ENCODE results near the gene PIK3C2G.

Gene PIK3C2G

DNA sequence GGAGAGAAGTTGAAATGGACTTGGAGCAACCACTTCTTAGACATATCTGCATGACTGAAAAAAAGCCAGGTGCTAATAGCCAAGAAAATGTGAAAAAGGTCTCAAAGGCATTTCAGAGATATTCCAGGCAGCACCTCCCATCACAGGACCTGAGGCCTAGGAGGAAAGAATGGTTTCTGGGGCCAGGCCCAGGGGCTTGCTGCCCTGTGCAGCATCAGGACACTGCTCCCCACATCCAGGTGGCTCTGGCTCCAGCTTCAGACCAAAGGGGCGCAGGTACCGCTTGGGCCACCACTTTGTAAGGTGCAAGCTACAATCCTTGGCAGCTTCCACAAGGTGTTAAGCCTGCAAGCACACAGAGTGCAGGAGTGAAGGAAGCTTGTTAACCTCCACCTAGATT, 114.3 kb downstream of the PIK3C2G start:
- H2BK120ac ChIP-seq (ENCODE audit: low read depth, low read length) = no peak overlapping the region
- H3K4ac ChIP-seq (ENCODE audit: low read depth in 1 of 2, low read length in 2 of 2) = no peak overlapping the region
- H2AK5ac ChIP-seq (ENCODE audit: low read length, severe bottlenecking) = no peak overlapping the region
- no peak overlapping the region for H2BK12ac ChIP-seq (ENCODE audit: low read length in 2 of 2)
- no peaks in the 10 kb centered on the region for H3K36me3 ChIP-seq (ENCODE audit: control insufficient read depth in 1 of 2, insufficient read depth in 2 of 2, low read depth in 1 of 2, low read length in 2 of 2)
- no peak overlapping the region for H3K18ac ChIP-seq (ENCODE audit: low read depth in 1 of 2, low read length in 2 of 2)
- no peaks in the 10 kb centered on the region for H3K4me1 ChIP-seq (ENCODE audit: control insufficient read depth, insufficient read depth, low read depth, low read length)
- no peak overlapping the region for H3K9ac ChIP-seq (ENCODE audit: low read length)
- no peaks in the 10 kb centered on the region for H3K27me3 ChIP-seq (ENCODE audit: control insufficient read depth in 1 of 2, insufficient read depth in 1 of 2, low read length in 2 of 2)
- no peak overlapping the region for H4K91ac ChIP-seq (ENCODE audit: low read length)
- no peak overlapping the region for H3K14ac ChIP-seq (ENCODE audit: low read length in 2 of 2)
- H2AFZ ChIP-seq (ENCODE audit: low read depth, low read length) = no peak overlapping the region
- H3K4me2 ChIP-seq (ENCODE audit: low read length, poor library complexity, severe bottlenecking) = no peak overlapping the region
- peaks cover 20% of the 10 kb centered on the region for H3K9me3 ChIP-seq (ENCODE audit: control insufficient read depth, low read length)
- no peak overlapping the region for H3K27ac ChIP-seq (ENCODE audit: low read length, poor library complexity, severe bottlenecking)
- H3K79me1 ChIP-seq (replicated peaks; ENCODE audit: low read length, poor library complexity, severe bottlenecking) = no peaks in the 10 kb centered on the region
- no peak overlapping the region for H4K8ac ChIP-seq (ENCODE audit: low read length)
- no peak overlapping the region for H3K23ac ChIP-seq (ENCODE audit: low read length in 2 of 2)
- WGBS = 96% methylated on average over 2 of the region's 2 CpGs
- H2BK5ac ChIP-seq (ENCODE audit: low read depth, low read length, poor library complexity, severe bottlenecking) = no peak overlapping the region
- DNase-seq = no peak
- H2BK15ac ChIP-seq (ENCODE audit: low read depth, poor library complexity, severe bottlenecking) = no peak overlapping the region
- no peak overlapping the region for H3K4me3 ChIP-seq (ENCODE audit: insufficient read depth in 1 of 2, low read depth in 1 of 2, low read length in 2 of 2)

DNA sequence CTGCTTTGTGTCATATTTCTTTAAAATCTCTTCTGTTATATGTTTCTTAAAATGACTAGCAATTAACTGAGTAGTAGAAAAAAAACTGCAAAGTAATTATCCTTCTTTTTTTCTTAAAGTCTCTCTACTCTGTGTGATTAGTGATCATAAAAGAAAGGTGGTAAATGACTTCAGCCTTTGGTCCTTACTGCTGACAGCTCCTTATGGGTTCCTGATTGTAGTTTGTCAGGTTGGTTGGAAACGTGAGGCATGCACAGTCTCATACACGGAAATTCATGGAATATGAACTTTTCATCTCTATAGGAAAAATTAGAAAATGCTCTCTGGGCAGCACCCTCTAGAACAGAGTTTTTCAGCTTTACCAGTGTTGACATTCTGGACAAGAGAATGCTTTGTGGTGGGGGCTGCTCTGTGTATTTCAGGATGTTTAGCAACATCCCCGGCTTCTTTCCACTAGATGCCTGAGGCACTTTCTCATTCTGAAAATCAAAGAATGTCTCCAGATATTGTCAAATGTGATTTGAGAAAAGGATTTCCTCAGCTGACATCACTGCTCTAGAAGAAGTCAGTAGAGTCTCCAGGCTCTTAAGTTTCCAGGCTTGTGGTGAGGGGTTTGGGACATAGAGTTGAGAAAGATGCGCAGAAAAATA, 121.0 kb downstream of the PIK3C2G start:
- no peak overlapping the region for H2BK12ac ChIP-seq (ENCODE audit: low read length in 2 of 2)
- H2AK5ac ChIP-seq (ENCODE audit: low read length, severe bottlenecking) = no peak overlapping the region
- H3K27me3 ChIP-seq (ENCODE audit: control insufficient read depth in 1 of 2, insufficient read depth in 1 of 2, low read length in 2 of 2) = no peaks in the 10 kb centered on the region
- peak overlapping the region; percentile 13 for H3K27ac ChIP-seq (ENCODE audit: low read length, poor library complexity, severe bottlenecking)
- no peak overlapping the region for H3K18ac ChIP-seq (ENCODE audit: low read depth in 1 of 2, low read length in 2 of 2)
- no peaks in the 10 kb centered on the region for H3K4me1 ChIP-seq (ENCODE audit: control insufficient read depth, insufficient read depth, low read depth, low read length)
- H3K36me3 ChIP-seq (ENCODE audit: control insufficient read depth in 1 of 2, insufficient read depth in 2 of 2, low read depth in 1 of 2, low read length in 2 of 2) = no peaks in the 10 kb centered on the region
- no peak overlapping the region for H3K4ac ChIP-seq (ENCODE audit: low read depth in 1 of 2, low read length in 2 of 2)
- H3K4me2 ChIP-seq (ENCODE audit: low read length, poor library complexity, severe bottlenecking) = no peak overlapping the region
- no peaks in the 10 kb centered on the region for H3K79me1 ChIP-seq (replicated peaks; ENCODE audit: low read length, poor library complexity, severe bottlenecking)
- no peak overlapping the region for H3K14ac ChIP-seq (ENCODE audit: low read length in 2 of 2)
- DNase-seq = peak; percentile 43
- H4K91ac ChIP-seq (ENCODE audit: low read length) = no peak overlapping the region
- no peak overlapping the region for H2BK5ac ChIP-seq (ENCODE audit: low read depth, low read length, poor library complexity, severe bottlenecking)
- WGBS = 100% methylated on average over 1 of the region's 4 CpGs
- H3K23ac ChIP-seq (ENCODE audit: low read length in 2 of 2) = no peak overlapping the region
- H2BK15ac ChIP-seq (ENCODE audit: low read depth, poor library complexity, severe bottlenecking) = no peak overlapping the region
- H4K8ac ChIP-seq (ENCODE audit: low read length) = no peak overlapping the region
- H3K4me3 ChIP-seq (ENCODE audit: insufficient read depth in 1 of 2, low read depth in 1 of 2, low read length in 2 of 2) = no peak overlapping the region
- no peaks in the 10 kb centered on the region for H3K9me3 ChIP-seq (ENCODE audit: control insufficient read depth, low read length)
- no peak overlapping the region for H2BK120ac ChIP-seq (ENCODE audit: low read depth, low read length)
- H3K9ac ChIP-seq (ENCODE audit: low read length) = no peak overlapping the region
- H2AFZ ChIP-seq (ENCODE audit: low read depth, low read length) = no peak overlapping the region

DNA sequence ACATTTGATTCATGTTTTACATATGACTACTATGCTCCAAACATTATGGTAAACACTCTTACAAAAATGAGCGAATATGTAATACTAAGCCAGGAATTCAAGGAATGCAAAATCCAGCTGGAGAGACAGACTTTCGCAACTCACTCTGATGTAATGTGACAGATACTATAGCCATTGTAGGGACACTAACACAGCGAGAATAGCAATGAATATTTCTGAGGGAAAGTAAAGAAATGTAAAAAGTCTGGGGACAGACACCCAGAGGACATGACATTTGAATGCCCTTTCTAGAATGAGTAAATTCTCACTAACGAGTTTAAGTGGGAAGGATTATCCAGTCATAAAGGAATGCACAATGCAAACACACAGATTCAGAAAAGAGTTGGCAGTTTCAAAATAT, 121.9 kb downstream of the PIK3C2G start:
- Histone ChIP-seq H3K9ac (ENCODE audit: low read length) (peak overlapping the region; percentile 35), H3K79me1 (replicated peaks; ENCODE audit: low read length, poor library complexity, severe bottlenecking) (no peaks in the 10 kb centered on the region), H4K91ac (ENCODE audit: low read length) (no peak overlapping the region), H3K27ac (ENCODE audit: low read length, poor library complexity, severe bottlenecking) (peak overlapping the region; percentile 75), H3K4me3 (ENCODE audit: insufficient read depth in 1 of 2, low read depth in 1 of 2, low read length in 2 of 2) (peak overlapping the region in 1 of 2 experiments; percentile 36), H2AK5ac (ENCODE audit: low read length, severe bottlenecking) (no peak overlapping the region), H3K36me3 (ENCODE audit: control insufficient read depth in 1 of 2, insufficient read depth in 2 of 2, low read depth in 1 of 2, low read length in 2 of 2) (no peaks in the 10 kb centered on the region), H3K4ac (ENCODE audit: low read depth in 1 of 2, low read length in 2 of 2) (no peak overlapping the region), H3K23ac (ENCODE audit: low read length in 2 of 2) (no peak overlapping the region), H3K4me2 (ENCODE audit: low read length, poor library complexity, severe bottlenecking) (no peak overlapping the region), H3K4me1 (ENCODE audit: control insufficient read depth, insufficient read depth, low read depth, low read length) (no peaks in the 10 kb centered on the region), H2BK120ac (ENCODE audit: low read depth, low read length) (no peak overlapping the region), H2BK12ac (ENCODE audit: low read length in 2 of 2) (no peak overlapping the region), H3K18ac (ENCODE audit: low read depth in 1 of 2, low read length in 2 of 2) (no peak overlapping the region), H2BK5ac (ENCODE audit: low read depth, low read length, poor library complexity, severe bottlenecking) (no peak overlapping the region), H2AFZ (ENCODE audit: low read depth, low read length) (no peak overlapping the region), H2BK15ac (ENCODE audit: low read depth, poor library complexity, severe bottlenecking) (no peak overlapping the region), H3K9me3 (ENCODE audit: control insufficient read depth, low read length) (no peaks in the 10 kb centered on the region), H4K8ac (ENCODE audit: low read length) (no peak overlapping the region), H3K14ac (ENCODE audit: low read length in 2 of 2) (no peak overlapping the region), H3K27me3 (ENCODE audit: control insufficient read depth in 1 of 2, insufficient read depth in 1 of 2, low read length in 2 of 2) (no peaks in the 10 kb centered on the region)
- 0% methylated on average over 3 of the region's 4 CpGs for WGBS
- DNase-seq = peak; percentile 82

DNA sequence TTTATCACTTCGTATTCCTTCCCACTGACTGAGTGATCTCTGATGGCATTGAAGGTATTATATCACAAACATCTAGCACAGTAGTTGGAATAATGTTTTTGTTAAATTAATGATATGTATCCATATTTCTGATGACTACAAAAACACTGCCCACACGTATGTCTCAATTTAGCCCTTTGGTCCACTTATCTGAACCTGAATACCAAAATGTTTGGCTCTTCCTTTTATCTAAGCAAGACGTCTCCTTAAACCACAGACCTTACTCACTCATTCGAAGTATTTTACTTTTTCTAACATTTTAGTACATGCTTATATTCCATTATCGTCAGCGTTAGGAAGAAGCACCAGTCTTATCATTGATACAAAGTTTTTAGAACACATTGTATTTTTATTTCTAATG, 126.4 kb downstream of the PIK3C2G start:
- H3K4me2 ChIP-seq (ENCODE audit: low read length, poor library complexity, severe bottlenecking) = no peak overlapping the region
- H2BK5ac ChIP-seq (ENCODE audit: low read depth, low read length, poor library complexity, severe bottlenecking) = no peak overlapping the region
- H2BK12ac ChIP-seq (ENCODE audit: low read length in 2 of 2) = no peak overlapping the region
- no peaks in the 10 kb centered on the region for H3K4me1 ChIP-seq (ENCODE audit: control insufficient read depth, insufficient read depth, low read depth, low read length)
- no peaks in the 10 kb centered on the region for H3K9me3 ChIP-seq (ENCODE audit: control insufficient read depth, low read length)
- H4K8ac ChIP-seq (ENCODE audit: low read length) = no peak overlapping the region
- H2BK15ac ChIP-seq (ENCODE audit: low read depth, poor library complexity, severe bottlenecking) = no peak overlapping the region
- H4K91ac ChIP-seq (ENCODE audit: low read length) = no peak overlapping the region
- H2AK5ac ChIP-seq (ENCODE audit: low read length, severe bottlenecking) = no peak overlapping the region
- no peak for DNase-seq
- H3K27me3 ChIP-seq (ENCODE audit: control insufficient read depth in 1 of 2, insufficient read depth in 1 of 2, low read length in 2 of 2) = no peaks in the 10 kb centered on the region
- H3K4me3 ChIP-seq (ENCODE audit: insufficient read depth in 1 of 2, low read depth in 1 of 2, low read length in 2 of 2) = no peak overlapping the region
- no peak overlapping the region for H3K4ac ChIP-seq (ENCODE audit: low read depth in 1 of 2, low read length in 2 of 2)
- no peak overlapping the region for H2BK120ac ChIP-seq (ENCODE audit: low read depth, low read length)
- no peak overlapping the region for H3K23ac ChIP-seq (ENCODE audit: low read length in 2 of 2)
- H3K36me3 ChIP-seq (ENCODE audit: control insufficient read depth in 1 of 2, insufficient read depth in 2 of 2, low read depth in 1 of 2, low read length in 2 of 2) = no peaks in the 10 kb centered on the region
- no peak overlapping the region for H3K27ac ChIP-seq (ENCODE audit: low read length, poor library complexity, severe bottlenecking)
- no peaks in the 10 kb centered on the region for H3K79me1 ChIP-seq (replicated peaks; ENCODE audit: low read length, poor library complexity, severe bottlenecking)
- H3K14ac ChIP-seq (ENCODE audit: low read length in 2 of 2) = no peak overlapping the region
- H2AFZ ChIP-seq (ENCODE audit: low read depth, low read length) = no peak overlapping the region
- WGBS = 97% methylated on average over 5 of the region's 6 CpGs
- H3K9ac ChIP-seq (ENCODE audit: low read length) = no peak overlapping the region
- H3K18ac ChIP-seq (ENCODE audit: low read depth in 1 of 2, low read length in 2 of 2) = no peak overlapping the region

Data from mesenchymal stem cell (in vitro differentiated cells and primary cell).